SHP77 (cell line): ENCODE results near the gene FZR1.
A peak's percentile ranks its signal among the peaks of the same experiment; 100 is the strongest.
"Not testable (repeated sequence)": the region's sequence is repeated elsewhere in the genome, so short reads cannot be mapped to it uniquely, and the experiment has no call there.

Experiments
- DNase-seq, 2 experiments: peaks; one replicate each; lab custom pipeline; 2025; lab: John Stamatoyannopoulos, UW

The FZR1 gene

GRCh38 chr19:3573858-3574637, 67.9 kb downstream of the FZR1 start:
- DNase-seq = peak; percentile 93 to 95

GRCh38 chr19:3575260-3575741, 69.2 kb downstream of the FZR1 start:
- peak; percentile 24 to 38 for DNase-seq

- no peak for DNase-seq
Measured at GRCh38 chr19:3575949-3576673, 70.0 kb downstream of the FZR1 start.

GRCh38 chr19:3576696-3577443, 70.8 kb downstream of the FZR1 start:
- DNase-seq = no peak

GRCh38 chr19:3577723-3578344, 71.7 kb downstream of the FZR1 start:
- no peak for DNase-seq

- no peak for DNase-seq
Measured at GRCh38 chr19:3578390-3578789, 72.3 kb downstream of the FZR1 start.

- DNase-seq = no peak
Measured at GRCh38 chr19:3580156-3580934, 74.2 kb downstream of the FZR1 start.

- DNase-seq = not testable (repeated sequence)
Measured at GRCh38 chr19:3581792-3582191, 75.7 kb downstream of the FZR1 start.

- DNase-seq = not testable (repeated sequence)
Measured at GRCh38 chr19:3584036-3584802, 78.1 kb downstream of the FZR1 start.

- DNase-seq = no peak
Measured at GRCh38 chr19:3585301-3586126, 79.4 kb downstream of the FZR1 start, which contains the start of gene GIPC3. GIPC3 (plus strand) TSS chr19:3585478; CDS start chr19:3585598, 120 bp downstream.

GRCh38 chr19:3586127-3586626, 80.1 kb downstream of the FZR1 start:
- no peak for DNase-seq

GRCh38 chr19:3586707-3587346, 80.7 kb downstream of the FZR1 start:
- DNase-seq = no peak
